Measurements from ENCODE around the gene SRL.
"Not testable (repeated sequence)": the region's sequence is repeated elsewhere in the genome, so short reads cannot be mapped to it uniquely, and the experiment has no call there.

DNA sequence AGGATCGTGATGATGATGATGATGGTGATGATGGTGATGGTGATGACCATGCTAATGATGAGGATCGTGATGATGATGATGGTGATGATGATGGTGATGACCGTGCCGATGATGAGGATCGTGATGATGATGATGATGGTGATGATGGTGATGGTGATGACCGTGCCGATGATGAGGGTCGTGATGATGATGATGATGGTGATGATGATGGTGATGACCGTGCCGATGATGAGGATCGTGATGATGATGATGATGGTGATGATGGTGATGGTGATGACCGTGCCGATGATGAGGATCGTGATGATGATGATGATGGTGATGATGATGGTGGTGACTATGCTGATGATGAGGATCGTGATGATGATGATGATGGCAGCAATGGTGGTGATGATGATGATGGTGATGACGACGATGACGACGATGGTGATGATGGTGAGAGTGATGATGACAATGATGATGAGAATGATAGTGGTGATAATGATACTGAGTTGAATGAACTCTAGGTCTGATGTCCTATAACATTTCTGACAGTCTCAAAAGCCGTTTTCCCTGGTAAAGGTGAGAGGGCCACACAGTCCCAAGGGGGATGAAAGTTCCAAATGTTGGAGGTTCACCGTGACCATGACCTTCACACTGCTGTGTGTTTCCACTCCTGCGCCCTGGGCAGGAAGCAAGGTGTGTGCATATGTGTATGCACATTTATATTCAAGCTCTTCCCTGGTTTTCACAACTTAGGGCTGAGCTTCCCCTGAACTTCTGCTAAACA is 30.3 kb downstream of the SRL start:
- TF ChIP-seq, protein P1, sequence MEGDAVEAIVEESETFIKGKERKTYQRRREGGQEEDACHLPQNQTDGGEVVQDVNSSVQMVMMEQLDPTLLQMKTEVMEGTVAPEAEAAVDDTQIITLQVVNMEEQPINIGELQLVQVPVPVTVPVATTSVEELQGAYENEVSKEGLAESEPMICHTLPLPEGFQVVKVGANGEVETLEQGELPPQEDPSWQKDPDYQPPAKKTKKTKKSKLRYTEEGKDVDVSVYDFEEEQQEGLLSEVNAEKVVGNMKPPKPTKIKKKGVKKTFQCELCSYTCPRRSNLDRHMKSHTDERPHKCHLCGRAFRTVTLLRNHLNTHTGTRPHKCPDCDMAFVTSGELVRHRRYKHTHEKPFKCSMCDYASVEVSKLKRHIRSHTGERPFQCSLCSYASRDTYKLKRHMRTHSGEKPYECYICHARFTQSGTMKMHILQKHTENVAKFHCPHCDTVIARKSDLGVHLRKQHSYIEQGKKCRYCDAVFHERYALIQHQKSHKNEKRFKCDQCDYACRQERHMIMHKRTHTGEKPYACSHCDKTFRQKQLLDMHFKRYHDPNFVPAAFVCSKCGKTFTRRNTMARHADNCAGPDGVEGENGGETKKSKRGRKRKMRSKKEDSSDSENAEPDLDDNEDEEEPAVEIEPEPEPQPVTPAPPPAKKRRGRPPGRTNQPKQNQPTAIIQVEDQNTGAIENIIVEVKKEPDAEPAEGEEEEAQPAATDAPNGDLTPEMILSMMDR (IDR thresholded peaks at IDR 0.05 in 8 of 11, conservative IDR thresholded peaks at IDR 0.05 in 3 of 11), result not testable (repeated sequence)
- TF ChIP-seq POLR2A (IDR thresholded peaks at IDR 0.05), result not testable (repeated sequence)
